Measurements from ENCODE around the gene BRD7.

DNA sequence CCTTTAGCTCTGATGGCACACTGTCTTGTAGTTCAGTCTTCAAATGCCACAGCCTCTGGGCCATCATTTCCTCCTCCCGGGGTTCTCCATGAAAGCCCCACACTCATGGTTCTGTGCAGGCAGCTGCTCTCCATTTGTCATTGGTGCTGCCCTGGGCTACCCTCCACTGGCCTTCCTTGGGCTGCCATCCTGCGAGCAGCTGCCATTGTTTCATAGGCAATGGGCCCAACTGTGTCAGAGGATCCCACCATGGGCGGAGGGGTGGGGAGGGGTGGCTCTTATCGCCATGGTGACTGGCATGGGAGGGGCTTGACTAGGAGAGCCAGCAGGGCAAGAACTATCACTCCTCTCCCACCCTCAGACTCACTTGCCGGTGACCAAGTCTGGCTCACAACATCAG, 38.6 kb upstream of the BRD7 start:
- TF ChIP-seq, protein P1, sequence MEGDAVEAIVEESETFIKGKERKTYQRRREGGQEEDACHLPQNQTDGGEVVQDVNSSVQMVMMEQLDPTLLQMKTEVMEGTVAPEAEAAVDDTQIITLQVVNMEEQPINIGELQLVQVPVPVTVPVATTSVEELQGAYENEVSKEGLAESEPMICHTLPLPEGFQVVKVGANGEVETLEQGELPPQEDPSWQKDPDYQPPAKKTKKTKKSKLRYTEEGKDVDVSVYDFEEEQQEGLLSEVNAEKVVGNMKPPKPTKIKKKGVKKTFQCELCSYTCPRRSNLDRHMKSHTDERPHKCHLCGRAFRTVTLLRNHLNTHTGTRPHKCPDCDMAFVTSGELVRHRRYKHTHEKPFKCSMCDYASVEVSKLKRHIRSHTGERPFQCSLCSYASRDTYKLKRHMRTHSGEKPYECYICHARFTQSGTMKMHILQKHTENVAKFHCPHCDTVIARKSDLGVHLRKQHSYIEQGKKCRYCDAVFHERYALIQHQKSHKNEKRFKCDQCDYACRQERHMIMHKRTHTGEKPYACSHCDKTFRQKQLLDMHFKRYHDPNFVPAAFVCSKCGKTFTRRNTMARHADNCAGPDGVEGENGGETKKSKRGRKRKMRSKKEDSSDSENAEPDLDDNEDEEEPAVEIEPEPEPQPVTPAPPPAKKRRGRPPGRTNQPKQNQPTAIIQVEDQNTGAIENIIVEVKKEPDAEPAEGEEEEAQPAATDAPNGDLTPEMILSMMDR (conservative IDR thresholded peaks at IDR 0.05 in 1 of 2, IDR thresholded peaks at IDR 0.05 in 1 of 2; ENCODE audit: extremely low read depth in 1 of 2, insufficient read depth in 1 of 2, low read depth in 1 of 2, low read length in 2 of 2) = no peak
- no peak for TF ChIP-seq EZH2 (IDR thresholded peaks at IDR 0.05; ENCODE audit: borderline replicate concordance, low read length)

Data from mammary epithelial cell (primary cell).